ENCODE data around the gene NR2E3.

DNA sequence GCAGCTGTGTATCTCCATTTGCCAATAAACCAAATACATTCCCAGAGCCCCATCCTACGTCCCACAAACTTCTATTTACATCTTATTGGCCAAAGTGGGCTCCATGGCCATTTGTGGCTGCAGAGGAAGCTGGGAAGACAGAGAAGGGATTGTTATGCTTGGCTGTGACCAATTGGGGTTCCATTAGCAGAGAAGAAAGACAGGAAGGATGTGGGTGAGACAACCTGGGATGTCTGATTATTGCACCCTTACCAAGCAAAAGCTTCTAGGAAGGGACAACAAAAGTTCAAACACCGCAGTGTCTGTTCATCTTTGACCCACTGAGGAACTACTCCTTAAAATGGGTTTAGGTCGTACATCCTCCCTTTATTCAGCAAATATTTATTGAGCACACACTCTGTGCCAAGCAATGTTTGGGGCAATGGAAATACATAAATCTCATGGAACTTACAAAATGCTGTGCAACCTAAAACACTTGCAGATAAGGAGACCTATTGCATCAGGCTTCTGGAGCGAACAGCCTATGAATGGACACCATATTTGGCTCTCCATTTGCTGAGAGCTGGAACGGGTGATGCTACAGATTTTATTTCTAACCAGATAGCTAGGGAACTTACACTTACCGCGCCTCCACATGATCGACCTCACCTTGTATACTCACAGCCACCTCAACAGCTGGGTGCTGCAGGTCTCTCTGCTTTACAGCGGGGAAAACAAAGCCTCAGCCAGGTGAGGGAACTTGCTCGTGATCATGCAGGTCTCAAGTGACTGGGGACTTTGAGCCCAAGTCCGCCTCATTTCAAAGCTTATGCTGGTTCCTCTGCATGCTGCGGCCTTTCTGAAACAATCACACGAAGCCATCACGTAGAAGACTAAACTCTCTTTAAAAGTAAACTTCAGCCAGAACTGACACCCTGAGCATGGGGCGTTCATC lies 21.4 kb upstream of the NR2E3 start:
- TF ChIP-seq, protein P1, sequence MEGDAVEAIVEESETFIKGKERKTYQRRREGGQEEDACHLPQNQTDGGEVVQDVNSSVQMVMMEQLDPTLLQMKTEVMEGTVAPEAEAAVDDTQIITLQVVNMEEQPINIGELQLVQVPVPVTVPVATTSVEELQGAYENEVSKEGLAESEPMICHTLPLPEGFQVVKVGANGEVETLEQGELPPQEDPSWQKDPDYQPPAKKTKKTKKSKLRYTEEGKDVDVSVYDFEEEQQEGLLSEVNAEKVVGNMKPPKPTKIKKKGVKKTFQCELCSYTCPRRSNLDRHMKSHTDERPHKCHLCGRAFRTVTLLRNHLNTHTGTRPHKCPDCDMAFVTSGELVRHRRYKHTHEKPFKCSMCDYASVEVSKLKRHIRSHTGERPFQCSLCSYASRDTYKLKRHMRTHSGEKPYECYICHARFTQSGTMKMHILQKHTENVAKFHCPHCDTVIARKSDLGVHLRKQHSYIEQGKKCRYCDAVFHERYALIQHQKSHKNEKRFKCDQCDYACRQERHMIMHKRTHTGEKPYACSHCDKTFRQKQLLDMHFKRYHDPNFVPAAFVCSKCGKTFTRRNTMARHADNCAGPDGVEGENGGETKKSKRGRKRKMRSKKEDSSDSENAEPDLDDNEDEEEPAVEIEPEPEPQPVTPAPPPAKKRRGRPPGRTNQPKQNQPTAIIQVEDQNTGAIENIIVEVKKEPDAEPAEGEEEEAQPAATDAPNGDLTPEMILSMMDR (conservative IDR thresholded peaks at IDR 0.05; ENCODE audit: low read depth, low read length), result no peak
- no peak for TF ChIP-seq EZH2 (IDR thresholded peaks at IDR 0.05; ENCODE audit: borderline replicate concordance, low read depth, low read length, poor library complexity, severe bottlenecking)

Data from A673 (cell line).